Activated CD8-positive, alpha-beta memory T cell treated with anti-CD3 and anti-CD28 coated beads, Interleukin-2, amount 50 U/mL, for 1 hour (primary cell): ENCODE measurements around the gene TENT4B.
A peak's percentile ranks its signal among the peaks of the same experiment; 100 is the strongest.

Source experiments
- DNase-seq: peaks from one replicate; pipeline ENCODE4 v3.0.0-alpha.2; 2020; ENCODE audit errors: extremely low read depth

The TENT4B gene

GRCh38 chr16:50256604-50257003 is 103.5 kb downstream of the TENT4B start:
- DNase-seq, result no peak

- no peak for DNase-seq
These were observed 104.8 kb downstream of the TENT4B start for GRCh38 chr16:50257876-50258275.

DNA sequence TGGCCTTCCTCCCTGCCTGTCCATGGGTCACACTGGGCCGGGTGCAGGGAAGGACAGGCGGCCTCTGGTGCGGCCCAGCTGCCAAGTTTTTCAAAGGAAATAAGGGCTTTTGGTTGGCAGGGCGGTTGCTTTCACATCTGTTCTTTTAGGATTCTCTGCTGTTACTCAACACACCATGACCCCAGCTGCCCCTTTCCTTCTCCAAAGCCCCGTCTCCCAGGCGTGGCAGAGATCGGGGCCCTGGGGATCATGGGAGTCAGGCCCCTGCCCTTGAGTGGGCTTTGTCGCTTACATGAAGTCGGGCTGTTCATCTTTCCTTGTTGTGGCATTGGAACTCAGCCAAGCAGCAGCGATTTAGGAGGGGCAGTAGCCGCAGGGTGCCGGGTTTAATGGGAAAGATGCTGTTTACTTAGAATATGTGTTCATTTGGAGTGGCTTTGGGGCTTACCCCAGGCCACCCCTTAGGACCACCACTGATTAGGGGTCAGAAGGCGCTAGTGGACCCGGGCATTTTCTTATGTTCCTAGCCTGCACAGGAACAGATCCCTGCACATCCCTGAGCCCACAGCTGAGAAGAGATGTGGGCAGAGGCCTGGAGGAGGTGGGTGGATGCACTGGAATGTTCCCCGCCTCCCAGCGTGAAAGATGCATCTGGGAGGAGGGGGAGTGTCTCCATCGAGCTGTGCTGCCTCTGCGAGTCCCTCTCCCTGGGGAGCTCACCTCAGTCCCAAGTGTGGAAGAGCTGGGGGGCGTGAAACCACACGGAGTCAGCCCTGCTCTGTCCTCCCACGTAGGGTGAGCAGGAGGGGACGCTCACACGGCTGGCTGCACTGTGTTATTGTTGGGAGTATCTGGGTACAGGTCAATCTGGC is 106.5 kb downstream of the TENT4B start:
- DNase-seq, result no peak

GRCh38 chr16:50260206-50261159 is 107.4 kb downstream of the TENT4B start:
- no peak for DNase-seq

- no peak for DNase-seq
These were observed 108.1 kb downstream of the TENT4B start for GRCh38 chr16:50261160-50261706.

GRCh38 chr16:50261707-50262235 is 108.7 kb downstream of the TENT4B start:
- DNase-seq, result no peak

DNA sequence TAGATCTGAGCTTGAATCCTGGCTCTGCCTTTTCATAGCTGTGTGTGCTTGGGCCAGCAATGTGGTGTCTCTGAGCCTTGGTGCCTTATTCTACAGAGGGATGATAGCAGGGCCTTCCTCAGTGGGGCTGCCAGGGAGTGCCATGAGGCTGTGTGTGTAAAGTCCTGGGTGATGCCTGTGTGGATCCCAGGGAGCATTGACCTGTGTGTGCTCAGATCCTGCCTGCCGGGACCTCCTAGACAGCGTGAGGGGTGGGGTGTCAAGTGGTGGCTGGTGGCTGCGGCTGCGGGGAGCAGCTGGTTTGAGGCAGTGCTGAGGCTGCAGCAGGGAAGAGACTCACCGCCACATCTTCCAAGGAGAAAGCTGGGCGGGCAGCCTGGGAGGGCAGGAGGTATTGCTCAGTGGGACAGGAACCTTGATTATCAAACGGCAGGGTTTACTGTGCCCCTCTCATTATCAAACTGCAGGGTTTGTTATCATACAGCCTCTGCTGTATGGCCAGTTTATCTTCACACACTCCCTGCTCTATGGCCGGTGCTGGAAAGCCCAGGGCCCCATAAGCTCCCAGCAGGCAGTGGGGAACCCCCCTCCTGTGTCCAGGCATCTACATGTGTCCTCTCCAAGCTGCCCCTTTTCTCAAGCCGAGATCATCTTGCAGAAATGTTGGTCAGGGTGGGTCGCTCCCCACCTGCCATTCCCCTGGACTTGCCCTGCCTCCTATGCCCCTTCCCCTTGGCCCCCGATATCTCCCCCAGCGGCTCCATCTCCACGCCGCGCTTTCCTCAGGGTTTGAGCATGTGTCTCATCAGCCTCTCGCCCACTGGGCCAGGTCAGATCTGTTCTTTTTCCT is 110.2 kb downstream of the TENT4B start:
- no peak for DNase-seq

DNA sequence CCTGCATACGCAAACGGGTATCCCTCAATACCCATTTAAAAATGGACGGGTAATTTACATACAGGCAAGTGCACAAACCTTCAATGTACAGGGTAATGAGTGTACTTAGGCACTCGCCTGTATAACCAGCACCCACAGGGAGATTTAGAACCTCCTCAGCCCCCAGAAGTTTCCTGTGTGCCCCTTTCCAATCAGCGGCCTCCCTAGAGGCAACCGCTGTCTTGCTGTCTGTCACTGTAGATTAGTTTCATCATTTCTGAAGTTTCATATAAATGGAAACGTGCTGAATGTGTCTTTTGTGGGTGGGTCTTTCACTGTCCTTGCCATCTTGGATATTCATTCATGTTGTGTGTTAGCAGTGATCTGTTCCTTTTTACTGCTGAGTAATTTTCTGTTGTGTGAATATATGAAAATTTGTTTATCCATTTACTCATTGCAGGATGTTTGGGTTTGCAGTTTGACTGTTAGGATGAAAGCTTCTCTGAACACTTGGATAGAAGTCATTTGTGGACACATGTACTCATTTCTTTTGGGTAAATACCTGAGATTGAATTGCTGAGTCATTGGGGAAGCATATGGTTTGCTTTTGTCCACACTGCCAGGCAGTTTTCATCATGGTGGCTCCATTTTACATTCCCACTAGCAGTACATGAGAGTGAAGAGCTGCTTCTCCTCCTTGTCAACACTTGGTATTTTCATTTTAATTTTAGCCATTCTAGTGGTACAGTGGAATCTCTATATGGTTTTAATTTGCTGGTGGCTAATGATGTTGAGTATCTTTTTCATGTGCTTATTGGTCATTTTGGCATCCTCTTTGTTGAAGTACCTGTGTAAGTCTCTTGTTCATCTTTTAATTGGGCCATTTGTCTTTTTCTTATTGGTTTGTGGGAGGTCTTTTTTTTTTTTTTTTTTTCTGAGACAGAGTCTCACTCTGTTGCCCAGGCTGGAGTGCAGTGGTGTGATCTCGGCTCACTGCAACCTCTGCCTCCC is 111.1 kb downstream of the TENT4B start:
- DNase-seq, result no peak

DNA sequence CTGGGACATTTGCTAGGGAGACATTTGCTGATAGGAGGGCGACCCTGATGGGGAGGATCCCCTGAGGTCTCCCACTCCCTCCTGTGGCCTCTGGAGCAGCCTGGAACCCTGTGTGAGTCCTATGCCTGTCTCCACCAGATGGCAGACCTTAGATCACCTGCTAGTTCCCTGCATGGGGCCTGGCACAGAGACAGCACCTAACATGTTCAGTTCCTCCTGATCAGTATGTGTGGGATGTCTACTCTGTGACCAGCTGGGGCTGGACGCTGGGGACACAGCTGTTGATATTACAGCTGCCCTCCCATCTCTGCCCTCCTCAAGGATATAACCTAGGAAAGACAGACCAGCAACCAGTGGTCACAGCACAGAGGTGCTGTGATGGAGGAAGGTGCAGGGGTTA is 112.2 kb downstream of the TENT4B start:
- no peak for DNase-seq

DNA sequence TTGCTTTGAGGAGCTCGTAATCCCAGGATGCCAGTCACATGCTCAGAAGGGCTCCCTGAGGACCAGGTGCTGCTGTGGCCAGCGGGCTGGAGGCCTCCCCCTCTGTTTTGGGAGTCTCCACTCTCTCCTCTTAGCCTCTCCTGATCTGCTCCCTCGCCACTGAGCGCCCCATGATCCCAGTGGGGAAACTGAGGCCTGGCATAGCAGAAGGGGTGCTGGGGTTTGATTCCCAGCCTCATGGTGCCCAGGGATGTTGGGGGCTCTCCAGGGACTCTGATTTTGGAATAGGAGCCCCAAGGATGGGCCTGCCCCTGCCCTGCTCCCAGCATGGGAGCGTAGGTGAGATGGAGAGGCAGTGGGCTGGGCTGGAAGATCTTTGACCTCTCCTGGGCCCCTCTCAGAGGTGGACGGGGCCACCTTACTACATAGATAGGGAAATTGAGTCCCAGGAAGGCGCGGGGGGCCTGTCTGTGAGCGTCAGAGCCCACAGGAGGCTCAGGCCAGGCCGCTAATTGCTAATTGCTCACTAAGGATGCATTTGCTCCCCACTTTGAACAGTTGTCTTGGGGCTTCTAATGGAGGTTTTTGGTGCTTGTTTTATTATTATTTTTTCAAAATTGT is 112.7 kb downstream of the TENT4B start:
- DNase-seq, result no peak

DNA sequence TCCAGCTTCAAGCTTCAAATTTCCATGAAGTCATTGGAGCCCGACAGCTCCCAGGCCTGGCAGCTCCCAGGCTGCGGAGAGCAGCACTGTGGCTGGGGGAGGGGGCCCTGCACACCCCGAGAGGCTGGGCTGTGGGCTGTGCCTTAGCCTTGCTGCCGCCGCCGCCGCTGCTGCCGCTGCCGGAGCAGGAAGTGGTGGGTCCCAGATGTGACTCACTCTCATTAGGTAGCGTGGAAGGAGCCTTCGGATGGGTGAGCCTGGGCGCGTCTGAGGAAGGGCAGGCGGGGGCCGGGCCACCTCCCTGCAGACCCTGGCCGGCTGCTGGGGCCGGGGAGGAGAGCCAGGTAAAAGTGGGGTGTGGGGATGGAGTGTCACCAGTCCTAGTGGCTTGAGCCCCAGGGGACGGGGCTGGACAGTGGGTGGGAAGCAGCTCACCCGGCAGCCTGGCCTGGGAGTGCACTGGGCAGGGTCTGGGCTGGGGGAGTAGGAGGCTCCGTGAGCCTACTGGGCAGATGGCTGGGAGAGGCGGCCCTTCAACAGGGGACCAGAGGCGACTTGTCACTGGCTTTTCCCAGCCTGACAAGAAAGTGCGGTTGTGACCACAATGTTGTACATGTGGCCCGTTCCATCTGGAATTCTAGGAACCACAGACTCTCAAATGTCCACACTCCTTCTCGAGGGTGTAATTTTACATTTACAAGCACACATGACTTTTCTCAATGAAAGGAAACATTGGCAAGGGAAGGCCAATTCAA is 113.4 kb downstream of the TENT4B start, which contains the start of gene ADCY7:
Gene ADCY7 (plus strand): TSS at position 215 of the 755 bp plus-strand sequence. CDS start 21,629 bp downstream, outside the sequence.
- DNase-seq, result peak; percentile 74

DNA sequence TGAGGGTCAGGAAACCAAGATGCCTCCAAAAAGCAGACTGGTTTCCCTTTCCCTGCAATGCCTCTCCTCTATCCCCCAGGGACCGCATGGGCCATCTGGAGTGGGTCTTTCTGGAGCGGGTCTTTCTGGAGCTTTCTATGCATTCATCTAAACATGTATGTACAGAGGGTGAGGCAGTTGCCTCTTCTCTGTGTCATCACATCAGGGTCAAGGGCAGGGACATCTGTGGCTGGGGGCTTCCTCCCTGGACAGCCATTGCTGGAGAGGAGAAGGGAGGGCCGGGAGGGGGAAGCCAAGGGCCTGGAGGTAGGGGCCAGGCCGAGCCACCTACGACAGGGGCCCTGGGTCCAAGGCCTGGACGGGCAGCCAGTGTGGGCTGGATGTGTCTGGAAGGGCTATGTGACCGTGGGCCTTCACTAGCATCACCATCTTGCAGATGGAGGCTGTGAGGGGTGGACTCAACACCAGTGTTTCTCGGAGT is 114.1 kb downstream of the TENT4B start:
- no peak for DNase-seq

GRCh38 chr16:50267651-50268050 is 114.5 kb downstream of the TENT4B start:
- DNase-seq, result no peak

DNA sequence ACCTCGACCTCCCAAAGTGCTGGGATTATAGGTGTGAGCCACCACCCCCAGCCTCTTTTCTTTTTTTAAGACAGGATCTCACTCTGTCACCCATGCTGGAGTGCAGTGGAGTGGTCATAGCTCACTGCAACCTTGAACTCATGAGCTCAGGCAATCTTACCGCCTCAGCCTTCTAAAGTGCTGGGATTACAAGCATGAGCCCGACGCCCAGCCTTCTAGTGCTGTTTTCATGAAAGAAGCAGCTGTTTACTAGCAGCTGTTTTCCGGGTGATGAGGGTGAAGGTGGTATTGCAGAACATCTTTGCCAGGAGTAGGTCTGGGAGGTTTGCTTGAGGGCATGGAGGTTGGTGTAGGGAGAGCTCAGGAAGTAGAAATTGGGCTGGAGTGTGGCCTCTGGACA is 115.2 kb downstream of the TENT4B start:
- DNase-seq, result no peak

GRCh38 chr16:50269061-50269705 is 116.1 kb downstream of the TENT4B start:
- no peak for DNase-seq

DNA sequence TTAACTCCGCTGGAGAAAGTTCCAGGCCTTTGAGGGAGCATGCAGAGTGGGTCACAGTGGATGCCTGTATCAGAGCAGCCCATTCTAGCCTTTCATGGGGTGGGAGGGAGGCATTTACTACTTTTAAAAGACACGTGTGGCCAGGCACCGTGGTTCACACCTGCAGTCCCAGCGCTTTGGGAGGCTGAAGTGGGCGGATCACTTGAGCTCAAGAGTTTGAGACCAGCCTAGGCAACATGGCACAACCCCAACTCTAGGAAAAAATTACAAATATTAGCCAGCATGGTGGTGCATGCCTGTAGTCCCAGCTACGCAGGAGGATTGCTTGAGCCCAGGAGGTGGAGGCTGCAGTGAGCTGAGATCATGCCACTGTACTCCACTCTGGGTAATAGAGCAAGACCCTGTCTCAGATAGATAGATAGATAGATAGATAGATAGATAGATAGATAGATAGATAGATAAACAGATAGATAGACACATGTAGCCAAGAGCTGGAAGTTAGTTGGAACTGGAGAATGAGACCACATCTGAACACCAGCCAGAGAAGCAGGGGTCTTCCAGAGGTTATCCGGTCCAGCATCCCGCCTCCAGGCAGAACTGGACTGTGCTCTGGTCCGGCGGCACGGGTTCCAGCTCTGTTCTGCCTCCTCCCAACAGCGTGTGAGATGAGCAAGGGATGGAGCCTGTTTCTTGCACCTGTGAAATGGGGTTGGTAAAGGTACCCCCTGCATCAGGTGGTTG is 116.8 kb downstream of the TENT4B start:
- DNase-seq, result no peak

DNA sequence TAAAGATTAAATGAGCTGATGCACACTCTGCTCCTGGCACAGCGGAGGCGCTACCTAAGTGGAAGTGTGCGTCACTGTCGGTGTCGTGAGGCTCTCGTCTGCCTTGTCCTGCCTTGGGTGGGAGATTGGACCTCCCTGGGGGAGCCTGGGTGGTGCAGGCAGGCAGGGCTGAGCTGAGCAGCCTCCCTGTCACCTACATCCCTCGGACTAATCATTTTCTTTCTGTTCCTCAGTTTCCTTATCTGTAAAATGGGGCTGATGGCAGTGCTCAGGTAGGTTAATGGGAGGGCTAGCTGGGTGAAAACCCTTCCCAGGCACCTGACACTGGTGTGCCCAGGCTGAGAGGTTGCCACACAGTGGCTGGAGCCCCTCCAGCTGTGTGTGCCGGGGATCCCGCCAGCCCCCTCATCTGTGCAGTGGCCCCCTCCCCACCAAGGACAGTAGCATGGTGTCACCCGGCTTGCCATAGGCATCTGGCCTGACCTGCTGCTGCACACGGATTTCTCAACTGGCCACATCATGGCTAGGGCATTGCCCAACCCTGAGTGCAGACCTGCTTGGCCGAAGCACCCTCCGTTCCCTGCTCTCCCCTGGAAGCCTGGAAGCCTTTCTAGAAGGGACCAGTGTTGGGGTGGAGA is 117.5 kb downstream of the TENT4B start:
- no peak for DNase-seq
